NCI-H2029 treated with DMSO at 0.1 percent for 48 hours (cell line): ENCODE measurements around the gene CA7.

Experiments used
- DNase-seq: peaks from one replicate; lab custom pipeline; 2025; lab: John Stamatoyannopoulos, UW

The CA7 gene

GRCh38 chr16:66898933-66899309 is 54.7 kb downstream of the CA7 start:
- no peak for DNase-seq

- no peak for DNase-seq
These were observed 55.2 kb downstream of the CA7 start for GRCh38 chr16:66899310-66899944.

- no peak for DNase-seq
These were observed 55.9 kb downstream of the CA7 start for GRCh38 chr16:66899945-66900710.

- no peak for DNase-seq
These were observed 56.7 kb downstream of the CA7 start for GRCh38 chr16:66900721-66901441.

GRCh38 chr16:66901626-66902025 is 57.4 kb downstream of the CA7 start:
- no peak for DNase-seq

DNA sequence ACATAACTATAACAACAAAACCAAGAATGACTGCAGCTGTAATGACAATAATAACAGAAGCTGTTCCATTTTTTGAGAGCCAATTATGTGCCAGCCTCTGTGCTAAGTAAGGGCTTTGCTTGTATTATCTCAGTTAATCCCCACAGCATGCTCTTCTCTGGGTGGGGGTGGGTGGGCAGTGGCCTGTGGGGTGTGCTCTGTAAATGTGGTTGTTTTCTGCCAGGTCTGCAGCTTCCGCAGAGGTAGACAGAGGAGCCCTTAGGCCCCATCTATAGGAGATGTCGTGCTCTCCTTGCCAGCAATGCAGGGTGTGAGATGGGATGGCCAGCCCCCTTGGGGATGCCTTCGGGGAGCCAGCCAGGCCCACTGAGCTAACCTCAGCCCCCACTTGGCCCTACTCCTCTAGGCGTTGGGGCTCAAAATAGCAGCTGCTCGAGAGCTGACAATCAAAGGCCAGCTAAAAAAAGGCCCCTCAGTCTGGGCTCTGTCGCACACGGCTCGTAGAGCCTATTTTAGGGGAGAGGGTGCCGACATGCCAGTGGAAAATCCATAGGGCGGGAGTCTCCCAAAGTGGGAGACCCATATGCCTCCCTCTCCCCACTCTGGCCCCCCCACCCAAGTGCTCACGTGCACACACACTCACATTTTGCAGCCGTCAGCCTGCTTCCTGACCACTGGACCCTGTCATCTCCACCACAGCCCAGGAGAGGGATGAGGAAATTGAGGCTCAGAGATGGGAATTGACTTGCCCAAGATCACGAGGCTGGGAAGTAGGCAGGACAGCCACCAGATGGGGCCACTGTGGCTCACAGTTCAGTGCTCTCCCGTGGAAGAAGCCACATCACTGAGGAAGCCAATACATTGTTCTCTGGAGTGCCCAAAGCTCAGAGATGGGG is 58.7 kb downstream of the CA7 start:
- DNase-seq, result no peak
